ENCODE measurements around the gene ANKRD61. TPM values are rescaled to one million over a fixed set of nuclear protein-coding genes. Genes with fewer than 3 reads are reported as not detected.
"Not testable (repeated sequence)": the region's sequence is repeated elsewhere in the genome, so short reads cannot be mapped to it uniquely, and the experiment has no call there.

The ANKRD61 gene
- total RNA-seq, 1 experiment from 2014 or later, result 0.24 TPM

GRCh38 chr7:6057316-6058129 is 26.3 kb downstream of the ANKRD61 start:
- H3K14ac ChIP-seq (ENCODE audit: insufficient read depth, low read length), result no peak overlapping the region
- H2BK12ac ChIP-seq (ENCODE audit: insufficient read length, low read depth, low read length), result no peak overlapping the region
- peaks cover 3% of the 10 kb centered on the region for H3K79me1 ChIP-seq (ENCODE audit: insufficient read depth, low read depth, low read length, poor library complexity, severe bottlenecking)
- no peak for DNase-seq
- no peak overlapping the region for H2AFZ ChIP-seq (ENCODE audit: low read length)
- H4K20me1 ChIP-seq (ENCODE audit: control insufficient read depth, insufficient read depth, insufficient read length), result no peaks in the 10 kb centered on the region
- H3T11ph ChIP-seq (ENCODE audit: low read length), result no peak overlapping the region
- H3K9me3 ChIP-seq (ENCODE audit: control insufficient read depth, low read depth, low read length), result no peaks in the 10 kb centered on the region
- H2BK20ac ChIP-seq (ENCODE audit: low read depth, low read length, poor library complexity, severe bottlenecking), result no peak overlapping the region
- H3K9me3 Mint-ChIP-seq, result no peaks in the 10 kb centered on the region; a peak in 2 of 5 replicates
- no peak overlapping the region for H4K8ac ChIP-seq (replicated peaks; ENCODE audit: insufficient read length, low read depth, low read length)
- H3K27ac Mint-ChIP-seq, result peak overlapping the region in 1 of 3 experiments; percentile 27; a peak in 2 of 7 replicates
- H3K23ac ChIP-seq (ENCODE audit: insufficient read length, low read depth, low read length), result no peak overlapping the region
- no peak overlapping the region for H4K5ac ChIP-seq (ENCODE audit: insufficient read length, low read depth, low read length)
- no peaks in the 10 kb centered on the region for H3K23me2 ChIP-seq (ENCODE audit: insufficient read length, low read depth, low read length, poor library complexity, severe bottlenecking)
- no peak overlapping the region for H4K91ac ChIP-seq (ENCODE audit: insufficient read length, low read depth, low read length)
- WGBS (ENCODE audit: extremely low coverage, insufficient read length, low lambda C conversion rate), result no CpG with 5 or more reads among the region's 14 CpGs
- H3K4me1 Mint-ChIP-seq, result peaks cover 11 to 15% of the 10 kb centered on the region in 2 experiments
- H3K36me3 Mint-ChIP-seq (ENCODE audit: insufficient read depth in 1 of 3, low read depth in 3 of 3), result peaks cover 12 to 28% (median 21%) of the 10 kb centered on the region in 3 experiments; a peak in 6 of 7 replicates
- no peak overlapping the region for H2BK15ac ChIP-seq (ENCODE audit: low read depth, low read length)
- peak overlapping the region; percentile 90 to 98 for H3K4me3 Mint-ChIP-seq
- peaks cover 5% of the 10 kb centered on the region; the same call in 1 of the 2 replicates for H3K79me2 ChIP-seq (ENCODE audit: insufficient read depth, low read length)
- peak overlapping the region; percentile 50 for H3K9ac ChIP-seq (ENCODE audit: extremely low read depth, insufficient read length, low read length)
- peak overlapping the region; percentile 69 for H3K4me2 ChIP-seq (ENCODE audit: insufficient read depth, insufficient read length, low read length)
- TF ChIP-seq CTCF (conservative IDR thresholded peaks at IDR 0.05), result no peak
- no peak overlapping the region for H2AK5ac ChIP-seq (ENCODE audit: insufficient read length, low read length)
- no peak overlapping the region for H2BK120ac ChIP-seq (ENCODE audit: low read depth, low read length, poor library complexity, severe bottlenecking)
- H3K56ac ChIP-seq (ENCODE audit: insufficient read length, low read depth, low read length), result no peak overlapping the region
- H3K27ac ChIP-seq (ENCODE audit: insufficient read length, low read depth, low read length), result no peak overlapping the region
- no peak overlapping the region for H3K4ac ChIP-seq (ENCODE audit: low read depth, low read length)
- H3K4me1 ChIP-seq (ENCODE audit: insufficient read depth, low read length), result no peaks in the 10 kb centered on the region
- H2BK5ac ChIP-seq (ENCODE audit: insufficient read length, low read length), result no peak overlapping the region
- no peak overlapping the region for H3K18ac ChIP-seq (ENCODE audit: insufficient read length, low read depth, low read length)
- no peaks in the 10 kb centered on the region for H3K27me3 Mint-ChIP-seq (ENCODE audit: low read depth)
- H3K27me3 ChIP-seq (ENCODE audit: insufficient read depth, low read length), result no peaks in the 10 kb centered on the region

GRCh38 chr7:6059941-6060340 is 28.8 kb downstream of the ANKRD61 start:
- not testable (repeated sequence) for H4K20me1 ChIP-seq (ENCODE audit: control insufficient read depth, insufficient read depth, insufficient read length)

More at GRCh38 chr7:6059941-6060340, 28.8 kb downstream of the ANKRD61 start:
- not testable (repeated sequence) for H3K9ac ChIP-seq (ENCODE audit: extremely low read depth, insufficient read length, low read length); H3K9me3 ChIP-seq (ENCODE audit: control insufficient read depth, low read depth, low read length); H3K4me1 ChIP-seq (ENCODE audit: insufficient read depth, low read length); H3K23ac ChIP-seq (ENCODE audit: insufficient read length, low read depth, low read length); H3K56ac ChIP-seq (ENCODE audit: insufficient read length, low read depth, low read length); H3K79me1 ChIP-seq (ENCODE audit: insufficient read depth, low read depth, low read length, poor library complexity, severe bottlenecking); H2BK15ac ChIP-seq (ENCODE audit: low read depth, low read length); H2BK12ac ChIP-seq (ENCODE audit: insufficient read length, low read depth, low read length); H3K79me2 ChIP-seq (ENCODE audit: insufficient read depth, low read length); H3T11ph ChIP-seq (ENCODE audit: low read length); H3K27me3 Mint-ChIP-seq (ENCODE audit: low read depth); H4K5ac ChIP-seq (ENCODE audit: insufficient read length, low read depth, low read length); H3K27me3 ChIP-seq (ENCODE audit: insufficient read depth, low read length); H4K91ac ChIP-seq (ENCODE audit: insufficient read length, low read depth, low read length); DNase-seq; H3K23me2 ChIP-seq (ENCODE audit: insufficient read length, low read depth, low read length, poor library complexity, severe bottlenecking); H3K9me3 Mint-ChIP-seq; H4K8ac ChIP-seq (replicated peaks; ENCODE audit: insufficient read length, low read depth, low read length); H3K4me2 ChIP-seq (ENCODE audit: insufficient read depth, insufficient read length, low read length); H2BK120ac ChIP-seq (ENCODE audit: low read depth, low read length, poor library complexity, severe bottlenecking); H3K27ac ChIP-seq (ENCODE audit: insufficient read length, low read depth, low read length); H2BK20ac ChIP-seq (ENCODE audit: low read depth, low read length, poor library complexity, severe bottlenecking); H2AFZ ChIP-seq (ENCODE audit: low read length); H3K14ac ChIP-seq (ENCODE audit: insufficient read depth, low read length); H3K27ac Mint-ChIP-seq; H2AK5ac ChIP-seq (ENCODE audit: insufficient read length, low read length); H3K4ac ChIP-seq (ENCODE audit: low read depth, low read length); H2BK5ac ChIP-seq (ENCODE audit: insufficient read length, low read length); H3K4me3 Mint-ChIP-seq; H3K18ac ChIP-seq (ENCODE audit: insufficient read length, low read depth, low read length)
- WGBS (ENCODE audit: extremely low coverage, insufficient read length, low lambda C conversion rate), result no CpG with 5 or more reads among the region's 11 CpGs
- Mint-ChIP-seq H3K4me1 (peaks cover 11 to 15% of the 10 kb centered on the region in 2 experiments), H3K36me3 (ENCODE audit: insufficient read depth in 1 of 3, low read depth in 3 of 3) (peaks cover 4 to 13% (median 4%) of the 10 kb centered on the region in 3 experiments; a peak in 5 of 7 replicates)

All from H9 (cell line).